Testis (tissue), 3 donors: ENCODE measurements around the gene GPC2. TPM values are rescaled to one million over a fixed set of nuclear protein-coding genes. Genes with fewer than 3 reads are reported as not detected.

Source experiments
- DNase-seq: peaks from one replicate; pipeline ENCODE4 v3.0.0-alpha.2; 2019
- H3K27ac ChIP-seq, 2 donors: fragments of 200-600 bp; sonication (generic); one replicate each; pipeline ENCODE4 v1.5.1; 2019
- H3K27me3 ChIP-seq: fragments of 200-600 bp; sonication (generic); one replicate; pipeline ENCODE4 v1.5.1; 2019
- H3K36me3 ChIP-seq: fragments of 200-600 bp; sonication (generic); one replicate; pipeline ENCODE4 v1.5.1; 2017; ENCODE audit warnings: low read depth; ENCODE audit errors: missing control alignments
- H3K4me1 ChIP-seq: fragments of 200-600 bp; sonication (generic); one replicate; pipeline ENCODE4 v1.5.1; 2019
- H3K4me3 ChIP-seq, 2 donors: fragments of 200-600 bp; sonication (generic); one replicate each; pipeline ENCODE4 v1.5.1; 2017 to 2019
- H3K9me3 ChIP-seq: fragments of 200-600 bp; sonication (generic); one replicate; pipeline ENCODE4 v1.5.1; 2017
- POLR2A ChIP-seq: fragments of 450-650 bp; IDR thresholded peaks from one replicate; pipeline ENCODE4 v1.6.1; 2017; ENCODE audit warnings: antibody characterized with exemption, mild to moderate bottlenecking, moderate library complexity
- WGBS, 2 donors: methylation state at CpG; one replicate each; pipeline ENCODE4 v1.1.5; 2018; 5-methylcytosine and 5-hydroxymethylcytosine counted together
- intact Hi-C: fragments of 100-400 bp; cut with DNase I; formaldehyde crosslinking; loops from one replicate; pipeline ENCODE4 v1.15.1; 2023; ENCODE audit warnings: low total_unique reads
- polyA plus RNA-seq: library from polyadenylated mRNA; stranded (reverse); fragments of 350-450 nt; fragmentation: Illumina TruSeq; extraction: RNeasy Lipid Tissue Mini Kit (QIAGEN cat#74804); gene quantifications from one replicate; pipeline ENCODE4 v1.2.3, GENCODE V29; 2014; ENCODE audit warnings: low read depth, low replicate concordance; ENCODE audit not compliant: insufficient read depth
- total RNA-seq, 2 donors: library from RNA; depleted of rRNA; stranded (reverse); fragments of >200 nt; gene quantifications; one replicate each; pipeline ENCODE4 v1.2.3, GENCODE V29; 2016
- TF ChIP-seq, protein P1 (sequence below), 3 experiments: fragments of 450-650 bp in 2 of 3; fragments of 200-600 bp in 1 of 3; sonication (generic) in 1 of 3; IDR thresholded peaks; one replicate each; pipeline ENCODE4 v1.5.1; 2016 to 2019; ENCODE audit warnings: antibody characterized with exemption in 3 of 3, mild to moderate bottlenecking in 2 of 3, moderate library complexity in 1 of 3

Gene GPC2
- total and polyA plus RNA-seq, 3 donors from 2014 or later, result 12.7 to 20.7 (median 17.7) TPM

DNA sequence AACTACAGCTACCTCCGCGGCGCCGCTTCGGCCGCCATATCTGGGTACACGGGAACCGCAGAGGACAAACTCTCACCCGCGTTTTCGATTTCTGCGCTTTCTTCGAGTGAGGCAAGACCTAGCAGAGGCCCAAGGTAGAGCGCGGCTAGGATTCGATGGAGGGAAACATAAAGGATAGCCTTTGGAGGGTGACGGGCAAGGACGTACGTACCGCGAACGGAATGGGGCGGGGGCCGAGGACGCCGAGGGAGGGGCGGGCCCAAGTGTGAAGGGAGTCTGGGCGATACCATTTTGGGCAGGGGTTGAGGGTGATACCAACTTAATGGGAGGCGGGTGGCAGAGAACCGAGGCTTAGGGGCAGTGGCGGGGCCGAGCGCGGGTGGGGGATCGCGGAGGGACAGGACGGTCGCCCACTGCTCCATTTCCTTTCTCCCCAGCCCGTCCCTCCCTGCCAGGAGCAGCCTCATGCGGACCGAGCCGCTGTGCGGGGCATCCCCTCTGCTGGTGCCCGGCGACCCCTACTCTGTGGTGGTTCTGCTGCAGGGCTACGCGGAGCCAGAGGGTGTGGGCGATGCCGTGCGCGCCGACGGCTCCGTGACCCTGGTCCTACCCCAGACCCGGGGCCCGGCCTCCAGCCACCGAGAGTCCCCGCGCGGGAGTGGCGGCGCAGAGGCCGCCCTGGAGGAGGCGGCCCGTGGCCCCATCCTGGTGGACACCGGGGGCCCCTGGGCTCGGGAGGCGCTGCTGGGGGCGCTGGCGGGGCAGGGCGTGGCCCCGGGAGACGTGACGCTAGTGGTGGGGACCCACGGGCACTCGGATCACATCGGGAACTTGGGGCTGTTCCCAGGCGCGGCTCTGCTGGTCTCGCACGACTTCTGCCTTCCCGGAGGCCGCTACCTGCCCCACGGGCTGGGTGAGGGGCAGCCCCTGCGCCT lies 50.0 kb downstream of the GPC2 start, which contains the start of gene MBLAC1:
TSS of gene MBLAC1 (plus strand) at position 37 of the 935 bp plus-strand sequence. CDS start at position 466, 429 bp downstream.
- intact Hi-C loops, result loop anchor here (5.0 kb wide), 1 partner anchor 40 kb away; the partner anchor contains the start of gene COPS6
- WGBS, 2 donors, result 0% methylated on average over 12 to 53 of the region's 85 CpGs
- TF ChIP-seq POLR2A, result no peak
- TF ChIP-seq, protein P1, sequence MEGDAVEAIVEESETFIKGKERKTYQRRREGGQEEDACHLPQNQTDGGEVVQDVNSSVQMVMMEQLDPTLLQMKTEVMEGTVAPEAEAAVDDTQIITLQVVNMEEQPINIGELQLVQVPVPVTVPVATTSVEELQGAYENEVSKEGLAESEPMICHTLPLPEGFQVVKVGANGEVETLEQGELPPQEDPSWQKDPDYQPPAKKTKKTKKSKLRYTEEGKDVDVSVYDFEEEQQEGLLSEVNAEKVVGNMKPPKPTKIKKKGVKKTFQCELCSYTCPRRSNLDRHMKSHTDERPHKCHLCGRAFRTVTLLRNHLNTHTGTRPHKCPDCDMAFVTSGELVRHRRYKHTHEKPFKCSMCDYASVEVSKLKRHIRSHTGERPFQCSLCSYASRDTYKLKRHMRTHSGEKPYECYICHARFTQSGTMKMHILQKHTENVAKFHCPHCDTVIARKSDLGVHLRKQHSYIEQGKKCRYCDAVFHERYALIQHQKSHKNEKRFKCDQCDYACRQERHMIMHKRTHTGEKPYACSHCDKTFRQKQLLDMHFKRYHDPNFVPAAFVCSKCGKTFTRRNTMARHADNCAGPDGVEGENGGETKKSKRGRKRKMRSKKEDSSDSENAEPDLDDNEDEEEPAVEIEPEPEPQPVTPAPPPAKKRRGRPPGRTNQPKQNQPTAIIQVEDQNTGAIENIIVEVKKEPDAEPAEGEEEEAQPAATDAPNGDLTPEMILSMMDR (IDR thresholded peaks at IDR 0.05), result no peak
- peak; percentile 95 for DNase-seq
- Histone ChIP-seq H3K27me3 (no peaks in the 10 kb centered on the region), H3K27ac (peak within 1 kb of the TSS; percentile 87 to 97), H3K4me1 (peaks cover 13% of the 10 kb centered on the region), H3K36me3 (no peaks in the 10 kb centered on the region), H3K9me3 (no peaks in the 10 kb centered on the region), H3K4me3 (peak within 1 kb of the TSS; percentile 68 to 75)

DNA sequence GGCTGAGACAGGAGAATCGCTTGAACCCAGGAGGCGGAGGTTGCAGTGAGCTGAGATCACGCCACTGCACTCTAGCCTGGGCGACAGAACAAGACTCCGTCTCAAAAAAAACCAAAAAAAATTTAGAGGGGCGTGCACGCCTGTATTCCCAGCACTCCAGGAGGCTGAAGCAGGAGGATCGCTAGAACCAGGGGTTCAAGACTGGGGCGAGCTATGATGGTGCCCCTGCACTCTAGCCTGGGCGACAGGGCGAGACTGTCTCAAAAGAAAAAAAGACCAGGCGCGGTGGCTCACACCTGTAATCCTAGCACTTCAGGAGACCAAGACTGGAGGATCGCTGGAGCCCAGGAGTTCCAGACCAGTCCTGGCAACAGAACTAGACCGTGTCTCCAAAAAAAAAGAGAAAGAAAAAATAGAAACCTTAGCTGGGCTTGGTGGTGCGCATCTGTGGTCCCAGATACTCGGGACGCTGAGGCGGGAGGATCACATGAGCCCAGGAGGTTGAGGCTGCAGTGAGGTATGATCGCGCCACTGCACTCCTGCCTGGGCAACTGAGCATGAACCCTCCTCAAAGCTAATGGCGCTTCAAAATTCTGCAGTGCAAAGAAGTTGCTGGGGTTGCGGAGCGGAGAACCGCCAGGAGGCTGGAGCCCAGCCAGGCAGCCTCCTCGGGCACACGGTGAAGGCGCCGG lies 50.8 kb downstream of the GPC2 start:
- Histone ChIP-seq H3K9me3 (no peaks in the 10 kb centered on the region), H3K36me3 (no peaks in the 10 kb centered on the region), H3K27me3 (no peaks in the 10 kb centered on the region), H3K4me1 (peaks cover 13% of the 10 kb centered on the region), H3K27ac (peak overlapping the region; percentile 87 to 97), H3K4me3 (peak overlapping the region; percentile 68 to 75)
- intact Hi-C loops, result loop anchor here (5.0 kb wide), 1 partner anchor 39 kb away; the partner anchor contains the start of gene COPS6
- no peak for TF ChIP-seq POLR2A
- no peak for DNase-seq
- 9 to 13% methylated on average over 22 to 29 of the region's 29 CpGs for WGBS, 2 donors

DNA sequence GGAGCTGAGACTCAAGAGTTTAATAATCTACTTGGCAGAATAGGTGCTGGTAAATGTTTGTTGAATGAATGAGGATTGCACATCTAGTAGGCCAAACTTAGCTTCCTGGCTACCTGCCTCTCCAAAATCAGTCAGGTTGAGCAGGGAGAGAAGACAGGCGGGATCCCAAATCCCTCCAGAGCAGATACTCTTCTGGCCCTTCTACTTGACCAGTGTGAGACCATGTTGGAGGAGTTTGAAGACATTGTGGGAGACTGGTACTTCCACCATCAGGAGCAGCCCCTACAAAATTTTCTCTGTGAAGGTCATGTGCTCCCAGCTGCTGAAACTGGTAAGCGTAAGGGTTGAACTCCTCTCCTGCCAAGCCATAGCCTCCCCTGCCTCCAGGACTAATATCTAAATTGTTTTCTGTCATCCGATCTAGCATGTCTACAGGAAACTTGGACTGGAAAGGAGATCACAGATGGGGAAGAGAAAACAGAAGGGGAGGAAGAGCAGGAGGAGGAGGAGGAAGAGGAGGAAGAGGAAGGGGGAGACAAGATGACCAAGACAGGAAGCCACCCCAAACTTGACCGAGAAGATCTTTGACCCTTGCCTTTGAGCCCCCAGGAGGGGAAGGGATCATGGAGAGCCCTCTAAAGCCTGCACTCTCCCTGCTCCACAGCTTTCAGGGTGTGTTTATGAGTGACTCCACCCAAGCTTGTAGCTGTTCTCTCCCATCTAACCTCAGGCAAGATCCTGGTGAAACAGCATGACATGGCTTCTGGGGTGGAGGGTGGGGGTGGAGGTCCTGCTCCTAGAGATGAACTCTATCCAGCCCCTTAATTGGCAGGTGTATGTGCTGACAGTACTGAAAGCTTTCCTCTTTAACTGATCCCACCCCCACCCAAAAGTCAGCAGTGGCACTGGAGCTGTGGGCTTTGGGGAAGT lies 52.6 kb downstream of the GPC2 start:
- Histone ChIP-seq H3K9me3 (no peaks in the 10 kb centered on the region), H3K4me3 (no peak overlapping the region), H3K4me1 (peaks cover 17% of the 10 kb centered on the region), H3K27ac (no peak overlapping the region), H3K27me3 (no peaks in the 10 kb centered on the region), H3K36me3 (no peaks in the 10 kb centered on the region)
- WGBS, 2 donors, result 67 to 83% methylated on average over 4 of the region's 4 CpGs
- intact Hi-C loops, result loop anchor here (5.0 kb wide), 1 partner anchor 37 kb away; the partner anchor contains the start of gene COPS6
- TF ChIP-seq, protein P1 (IDR thresholded peaks at IDR 0.05), result no peak
- no peak for TF ChIP-seq POLR2A
- DNase-seq, result no peak

DNA sequence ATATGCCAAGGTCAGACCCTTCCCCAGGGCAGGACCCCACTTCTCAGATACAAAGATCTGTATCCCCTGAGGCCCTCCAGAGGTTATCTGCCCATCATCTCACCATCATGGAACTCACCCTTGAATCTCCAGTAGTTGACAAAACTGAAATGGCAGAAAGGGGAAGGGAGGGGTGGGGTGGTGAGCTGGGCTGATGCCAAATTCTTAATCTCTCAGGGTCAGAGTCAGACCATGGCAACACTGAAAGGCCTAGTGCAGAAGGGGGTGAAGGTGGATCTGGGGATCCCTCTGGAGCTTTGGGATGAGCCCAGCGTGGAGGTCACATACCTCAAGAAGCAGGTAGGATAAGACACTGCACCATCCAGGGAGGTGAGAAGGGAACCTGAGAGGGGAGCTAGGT lies 54.6 kb downstream of the GPC2 start:
- Histone ChIP-seq H3K36me3 (no peaks in the 10 kb centered on the region), H3K4me1 (peaks cover 15% of the 10 kb centered on the region), H3K27ac (no peak overlapping the region), H3K27me3 (no peaks in the 10 kb centered on the region), H3K4me3 (no peak overlapping the region), H3K9me3 (no peaks in the 10 kb centered on the region)
- DNase-seq, result no peak
- intact Hi-C loops, result no loop called here
- WGBS, 2 donors, result 69 to 100% methylated on average over 1 of the region's 1 CpG
- TF ChIP-seq POLR2A, result no peak
- TF ChIP-seq, protein P1 (IDR thresholded peaks at IDR 0.05), result no peak
